DLD1 (cell line): ENCODE measurements around the gene STIM2.

Experiments
- in situ Hi-C: cut with HindIII; loops from 2 replicates; pipeline ENCODE4 v1.10.0; 2017; ENCODE audit warnings: low sequenced_read_pairs

Gene STIM2

GRCh38 chr4:26836539-26836938 is 24.1 kb upstream of the STIM2 start:
- in situ Hi-C loops = no loop called here

GRCh38 chr4:26837993-26838842 is 22.4 kb upstream of the STIM2 start:
- in situ Hi-C loops = no loop called here

- in situ Hi-C loops = no loop called here
These were observed 21.6 kb upstream of the STIM2 start for GRCh38 chr4:26839016-26839415.

- in situ Hi-C loops = no loop called here
These were observed 21.1 kb upstream of the STIM2 start for GRCh38 chr4:26839534-26839951.

GRCh38 chr4:26840786-26841185 is 19.9 kb upstream of the STIM2 start:
- in situ Hi-C loops = no loop called here

- in situ Hi-C loops = no loop called here
These were observed 17.7 kb upstream of the STIM2 start for GRCh38 chr4:26842911-26843310.

GRCh38 chr4:26850528-26850927 is 10.1 kb upstream of the STIM2 start:
- in situ Hi-C loops = no loop called here

GRCh38 chr4:26851129-26851528 is 9.5 kb upstream of the STIM2 start:
- in situ Hi-C loops = no loop called here

- in situ Hi-C loops = no loop called here
These were observed 5.9 kb upstream of the STIM2 start for GRCh38 chr4:26854701-26855100.

- in situ Hi-C loops = no loop called here
These were observed 3.7 kb upstream of the STIM2 start for GRCh38 chr4:26856906-26857277.

GRCh38 chr4:26857278-26858034 is 3.2 kb upstream of the STIM2 start:
- in situ Hi-C loops = no loop called here

GRCh38 chr4:26858035-26858918 is 2.4 kb upstream of the STIM2 start:
- in situ Hi-C loops = no loop called here

GRCh38 chr4:26858947-26859401 is 1.7 kb upstream of the STIM2 start:
- in situ Hi-C loops = no loop called here

- in situ Hi-C loops = no loop called here
These were observed 882 bp upstream of the STIM2 start for GRCh38 chr4:26859762-26860156.

GRCh38 chr4:26860922-26861433 is 337 bp downstream of the STIM2 start:
- in situ Hi-C loops = no loop called here

- in situ Hi-C loops = no loop called here
These were observed 969 bp downstream of the STIM2 start for GRCh38 chr4:26861434-26862186.

GRCh38 chr4:26862381-26862915 is 1.8 kb downstream of the STIM2 start:
- in situ Hi-C loops = no loop called here

- in situ Hi-C loops = no loop called here
These were observed 2.9 kb downstream of the STIM2 start for GRCh38 chr4:26863512-26863911.

- in situ Hi-C loops = no loop called here
These were observed 4.3 kb downstream of the STIM2 start for GRCh38 chr4:26864899-26865298.

- in situ Hi-C loops = no loop called here
These were observed 5.6 kb downstream of the STIM2 start for GRCh38 chr4:26866203-26866602.
